ENCODE data around the gene CAPN5. TPM values are rescaled to one million over a fixed set of nuclear protein-coding genes. Genes with fewer than 3 reads are reported as not detected.

CAPN5 gene
- total and polyA plus RNA-seq, 2 of the 8 experiments (the other 6 are each of a cell fraction or from before 2014, with no cell fraction given): 21.5 to 22.4 TPM

DNA sequence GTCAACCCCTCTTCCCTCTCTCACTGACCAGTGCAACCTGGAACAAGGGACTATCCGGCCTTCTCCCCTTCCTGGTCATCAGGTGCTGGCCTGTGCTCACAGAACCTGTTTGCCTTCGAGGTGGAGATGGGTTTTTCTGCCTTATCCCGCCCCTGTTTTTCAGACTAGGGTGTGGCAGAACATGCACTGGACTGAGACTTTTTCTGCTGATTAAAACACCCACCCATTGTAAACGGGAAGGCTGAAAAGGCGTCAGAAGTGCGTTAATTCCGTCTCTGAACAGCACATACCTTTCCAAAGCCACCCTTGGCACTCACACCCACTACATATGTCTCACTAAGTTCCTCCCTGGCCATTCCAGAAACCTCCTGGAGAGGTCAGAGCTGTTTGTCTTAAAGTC is 36.9 kb upstream of the CAPN5 start:
- Histone ChIP-seq H4K20me1 (replicated peaks in 1 of 2; ENCODE audit: control insufficient read depth in 1 of 2, insufficient read depth in 2 of 2, low read length in 2 of 2) (no peaks in the 10 kb centered on the region), H4K91ac (replicated peaks; ENCODE audit: insufficient read length, low read length) (no peak overlapping the region), H2BK12ac (ENCODE audit: low read depth, low read length) (no peak overlapping the region), H3K79me1 (ENCODE audit: low read depth, low read length) (no peaks in the 10 kb centered on the region), H2BK120ac (replicated peaks; ENCODE audit: low read depth, low read length) (no peak overlapping the region), H2BK5ac (ENCODE audit: low read depth, low read length) (no peak overlapping the region), H3K23me2 (ENCODE audit: low read depth, low read length) (no peaks in the 10 kb centered on the region), H3K4me1 (replicated peaks in 1 of 4; ENCODE audit: control insufficient read depth in 3 of 4, insufficient read depth in 4 of 4, low read length in 3 of 4) (peaks cover 0 to 6% (median 0%) of the 10 kb centered on the region in 4 experiments; a peak in 4 of 7 replicates), H3K23ac (ENCODE audit: insufficient read length) (no peak overlapping the region), H3K4me3 (ENCODE audit: extremely low read depth in 1 of 4, insufficient read depth in 2 of 4, low read depth in 3 of 4, low read length in 4 of 4) (no peak overlapping the region), H3K56ac (replicated peaks; ENCODE audit: insufficient read length, low read depth, low read length) (no peak overlapping the region), H3K4me2 (ENCODE audit: insufficient read depth in 1 of 2, low read depth in 2 of 2, low read length in 2 of 2) (no peak overlapping the region), H4K8ac (ENCODE audit: extremely low read depth, insufficient read depth, low read length) (no peak overlapping the region), H3K4ac (replicated peaks; ENCODE audit: insufficient read length, low read depth, low read length) (no peak overlapping the region), H3K36me3 (ENCODE audit: control insufficient read depth in 2 of 4, insufficient read depth in 4 of 4, low read length in 3 of 4) (no peaks in the 10 kb centered on the region), H2BK20ac (ENCODE audit: low read length) (no peak overlapping the region), H2BK15ac (ENCODE audit: low read length) (no peak overlapping the region), H3K9ac (replicated peaks in 1 of 4; ENCODE audit: extremely low read depth in 1 of 4, low read depth in 3 of 4, low read length in 3 of 4) (no peak overlapping the region), H4K5ac (ENCODE audit: insufficient read length, low read depth, low read length) (no peak overlapping the region), H3K18ac (ENCODE audit: extremely low read depth, low read length) (no peak overlapping the region), H2AFZ (ENCODE audit: low read length) (no peak overlapping the region), H3K79me2 (ENCODE audit: control insufficient read depth in 1 of 2, insufficient read depth in 2 of 2, low read length in 2 of 2) (no peaks in the 10 kb centered on the region), H3K27ac (ENCODE audit: low read depth, low read length) (no peak overlapping the region), H3K27me3 (replicated peaks in 1 of 4; ENCODE audit: control insufficient read depth in 3 of 4, extremely low read depth in 1 of 4, insufficient read depth in 3 of 4, low read length in 3 of 4) (0 out of 7 replicates have a peak, but pooled peaks cover 0 to 2% (median 0%) of the 10 kb centered on the region in 4 experiments), H2AK5ac (ENCODE audit: low read depth, low read length) (no peak overlapping the region), H3K14ac (ENCODE audit: insufficient read length) (no peak overlapping the region), H3K9me3 (ENCODE audit: insufficient read depth in 2 of 2, low read depth in 1 of 2, low read length in 1 of 2) (no peaks in the 10 kb centered on the region)
- no peak for FAIRE-seq
- no peak for DNase-seq (ENCODE audit: low read depth in 1 of 2, low spot score in 2 of 2)
- ChIA-PET CTCF (ENCODE audit: partially characterized antibody) (interaction anchor here (0.6 to 3.1 kb wide), 11 partner anchors 10 to 306 kb away, joined by 3 to 14 read pairs (median 4); no protein-coding TSS in a partner anchor), POLR2A (ENCODE audit: partially characterized antibody) (interaction anchor here (1.5 kb wide), 1 partner anchor 9 kb away, joined by 5 read pairs; no protein-coding TSS in a partner anchor)
- WGBS, 2 experiments (ENCODE audit: extremely low coverage in 1 of 2, insufficient coverage in 1 of 2, insufficient read length in 1 of 2, insufficient replicate concordance in 2 of 2, low coverage in 1 of 2, low lambda C conversion rate in 2 of 2, missing lambda C conversion rate in 1 of 2): 86% methylated on average over 7 of the region's 7 CpGs; no CpG with 5 or more reads in 1 of the 2 experiments
- TF ChIP-seq EP300 (IDR thresholded peaks at IDR 0.05; ENCODE audit: borderline replicate concordance in 1 of 2, low read depth in 2 of 2, low read length in 2 of 2) (no peak), SP2 (IDR thresholded peaks at IDR 0.05; ENCODE audit: low read length) (no peak), ASH2L (IDR thresholded peaks at IDR 0.05; ENCODE audit: low read length) (no peak), RAD21 (IDR thresholded peaks at IDR 0.05 in 1 of 2, conservative IDR thresholded peaks at IDR 0.05 in 1 of 2; ENCODE audit: low read depth in 2 of 2, low read length in 2 of 2) (no peak), NANOG (IDR thresholded peaks at IDR 0.05; ENCODE audit: insufficient read depth, low read depth, low read length, poor library complexity, severe bottlenecking) (no peak), RNF2 (IDR thresholded peaks at IDR 0.05; ENCODE audit: borderline replicate concordance, low read depth, low read length, missing control alignments, poor library complexity, severe bottlenecking) (no peak), EGR1 (IDR thresholded peaks at IDR 0.05; ENCODE audit: borderline replicate concordance, low read depth, low read length) (no peak), ZNF274 (IDR thresholded peaks at IDR 0.05; ENCODE audit: borderline replicate concordance, extremely low read depth, low read length) (no peak), CTCF (IDR thresholded peaks at IDR 0.05; ENCODE audit: control extremely low read depth in 1 of 3, insufficient read depth in 1 of 3, low read depth in 1 of 3, low read length in 3 of 3) (no peak), FOSL1 (IDR thresholded peaks at IDR 0.05; ENCODE audit: insufficient read depth, low read depth, low read length) (no peak)
